SK-N-SH (cell line): ENCODE data around the gene UNC13B. TPM values are rescaled to one million over a fixed set of nuclear protein-coding genes. Genes with fewer than 3 reads are reported as not detected.

Source experiments
- CTCF ChIA-PET: fragments of 300-600, 350-600 bp; formaldehyde crosslinking; extraction: SDS; loops from one replicate; lab custom pipeline; 2021; lab: Yijun Ruan, JAX
- POLR2A ChIA-PET: fragments of 350-600 bp; sonication (Branson Sonifier 250); formaldehyde crosslinking; extraction: SDS; loops from one replicate; lab custom pipeline; 2020; ENCODE audit warnings: antibody characterized with exemption, inconsistent platforms; lab: Yijun Ruan, JAX
- DNase-seq: peaks from one replicate; pipeline ENCODE4 v3.0.0; 2012
- H2AFZ ChIP-seq: fragments of 200-600 bp; sonication (generic); 2 replicates; pipeline ENCODE4 v1.8.1; 2016; ENCODE audit warnings: antibody characterized with exemption, mild to moderate bottlenecking, low read depth
- H3F3A ChIP-seq: fragments of 200-600 bp; sonication (generic); replicated peaks from 2 replicates; pipeline ENCODE3; 2016; ENCODE audit warnings: antibody characterized with exemption, mild to moderate bottlenecking; ENCODE audit not compliant: insufficient read depth
- H3K27ac ChIP-seq, 2 experiments: fragments of 200-500 bp in 1 of 2; fragments of 200-600 bp in 1 of 2; sonication (Bioruptor generic) in 1 of 2; sonication (generic), shearing (Covaris generic) in 1 of 2; 2 replicates each; pipeline versions ENCODE4 v1.5.1 to v1.6.1; 2014 to 2016; ENCODE audit warnings: low read depth in 2 of 2, inconsistent platforms in 1 of 2, low read length in 1 of 2, mild to moderate bottlenecking in 1 of 2, mixed read lengths in 1 of 2
- H3K27me3 ChIP-seq: fragments of 200-600 bp; sonication (generic), shearing (Covaris generic); 2 replicates; pipeline ENCODE4 v1.6.1; 2016; ENCODE audit warnings: mixed run types; ENCODE audit not compliant: insufficient read depth
- H3K36me3 ChIP-seq, 2 experiments: fragments of 200-500 bp in 1 of 2; fragments of 200-600 bp in 1 of 2; sonication (Bioruptor generic) in 1 of 2; sonication (generic) in 1 of 2; replicated peaks in 1 of 2; 2 replicates each; pipeline versions ENCODE3 to v1.5.1; 2014 to 2016; ENCODE audit warnings: low read length in 1 of 2, mild to moderate bottlenecking in 1 of 2; ENCODE audit not compliant: insufficient read depth in 2 of 2, control insufficient read depth in 1 of 2
- H3K4me1 ChIP-seq, 2 experiments: fragments of 200-500 bp in 1 of 2; fragments of 200-600 bp in 1 of 2; sonication (Bioruptor generic) in 1 of 2; sonication (generic), shearing (Covaris generic) in 1 of 2; 2 replicates each; pipeline versions ENCODE4 v1.5.1 to v1.6.1; 2014 to 2016; ENCODE audit warnings: low read depth in 1 of 2, low read length in 1 of 2, mixed run types in 1 of 2; ENCODE audit not compliant: insufficient read depth in 2 of 2, control insufficient read depth in 1 of 2
- H3K4me2 ChIP-seq: fragments of 200-600 bp; sonication (generic), shearing (Covaris generic); 2 replicates; pipeline ENCODE4 v1.6.1; 2017; ENCODE audit warnings: mixed run types
- H3K4me3 ChIP-seq, 2 experiments: fragments of 200-500 bp in 1 of 2; fragments of 200-600 bp in 1 of 2; sonication (Bioruptor generic) in 1 of 2; sonication (generic), shearing (Covaris generic) in 1 of 2; 2 replicates each; pipeline versions ENCODE4 v1.5.1 to v1.8.1; 2014 to 2016; ENCODE audit warnings: low read depth in 2 of 2, inconsistent platforms in 1 of 2, low read length in 1 of 2, mild to moderate bottlenecking in 1 of 2, mixed read lengths in 1 of 2, moderate library complexity in 1 of 2
- H3K79me2 ChIP-seq: fragments of 200-600 bp; sonication (generic); 2 replicates; pipeline ENCODE4 v1.8.1; 2017; ENCODE audit warnings: mild to moderate bottlenecking; ENCODE audit not compliant: insufficient read depth
- H3K9ac ChIP-seq: fragments of 200-600 bp; sonication (generic); 2 replicates; pipeline ENCODE4 v1.6.1; 2017; ENCODE audit warnings: mixed run types
- H3K9me2 ChIP-seq: fragments of 200-600 bp; sonication (generic); 2 replicates; pipeline ENCODE4 v1.6.1; 2017; ENCODE audit warnings: mixed run types
- H3K9me3 ChIP-seq: fragments of 200-600 bp; sonication (generic); 2 replicates; pipeline ENCODE4 v1.6.1; 2017; ENCODE audit warnings: mixed run types, mild to moderate bottlenecking, moderate library complexity
- H4K20me1 ChIP-seq: fragments of 200-600 bp; sonication (generic); 2 replicates; pipeline ENCODE4 v1.6.1; 2017; ENCODE audit warnings: mild to moderate bottlenecking, mixed run types; ENCODE audit not compliant: insufficient read depth
- FOSL2 ChIP-seq: IDR thresholded peaks from 2 replicates; pipeline ENCODE4 v1.4.0; 2012; ENCODE audit warnings: low read depth, mild to moderate bottlenecking, moderate library complexity, borderline replicate concordance
- GABPA ChIP-seq: IDR thresholded peaks from 2 replicates; pipeline ENCODE4 v1.4.0; 2012; ENCODE audit warnings: low read depth, mild to moderate bottlenecking
- GATA2 ChIP-seq: sonication (generic); formaldehyde crosslinking; IDR thresholded peaks from 2 replicates; pipeline ENCODE4 v1.5.0; 2020; ENCODE audit warnings: mild to moderate bottlenecking, missing genetic modification reagents
- MEF2A ChIP-seq: IDR thresholded peaks from 2 replicates; pipeline ENCODE4 v1.4.0; 2012; ENCODE audit warnings: low read depth, borderline replicate concordance
- MXI1 ChIP-seq: IDR thresholded peaks from 2 replicates; pipeline ENCODE4 v1.6.1; 2012; ENCODE audit warnings: mild to moderate bottlenecking, low read depth, low read length, improper control_type of control experiment
- NRF1 ChIP-seq: IDR thresholded peaks from 2 replicates; pipeline ENCODE4 v1.6.1; 2012; ENCODE audit warnings: low read depth, mild to moderate bottlenecking, low read length
- POLR2AphosphoS5 ChIP-seq: IDR thresholded peaks from 2 replicates; pipeline ENCODE4 v1.6.1; 2012; ENCODE audit warnings: low read depth, low read length
- RAD21 ChIP-seq: IDR thresholded peaks from 2 replicates; pipeline ENCODE4 v1.6.1; 2012; ENCODE audit warnings: mild to moderate bottlenecking, low read length
- SIN3A ChIP-seq: IDR thresholded peaks from 2 replicates; pipeline ENCODE4 v1.6.1; 2012; ENCODE audit warnings: low read depth, mild to moderate bottlenecking, low read length, moderate library complexity, borderline replicate concordance
- SMC3 ChIP-seq: IDR thresholded peaks from 2 replicates; pipeline ENCODE4 v1.6.1; 2012; ENCODE audit warnings: low read depth, low read length, improper control_type of control experiment
- TAF1 ChIP-seq: IDR thresholded peaks from 2 replicates; pipeline ENCODE4 v1.6.1; 2012; ENCODE audit warnings: low read depth, mild to moderate bottlenecking, low read length, moderate library complexity, borderline replicate concordance
- TCF12 ChIP-seq: IDR thresholded peaks from 2 replicates; pipeline ENCODE4 v1.4.0; 2012
- TEAD4 ChIP-seq: IDR thresholded peaks from 2 replicates; pipeline ENCODE4 v1.4.0; 2012; ENCODE audit warnings: mild to moderate bottlenecking, borderline replicate concordance; ENCODE audit not compliant: insufficient read depth
- YY1 ChIP-seq: IDR thresholded peaks from 2 replicates; pipeline ENCODE4 v1.4.0; 2012; ENCODE audit warnings: low read depth, mild to moderate bottlenecking
- WGBS: methylation state at CpG from one replicate; pipeline ENCODE4 v1.1.6; 2017; ENCODE audit warnings: low lambda C conversion rate; 5-methylcytosine and 5-hydroxymethylcytosine counted together
- polyA plus RNA-seq, 3 experiments: library from polyadenylated mRNA; depleted of rRNA; stranded (reverse); fragments of >200 nt; gene quantifications; 2 replicates each; pipeline ENCODE4 v1.2.3, GENCODE V29; 2012
- TF ChIP-seq, protein P1 (sequence below): fragments of 150-350 bp; IDR thresholded peaks from 2 replicates; pipeline ENCODE4 v1.6.1; 2017; ENCODE audit warnings: antibody characterized with exemption, low read length, low read depth, borderline replicate concordance
- TF ChIP-seq, protein P2 (sequence below): IDR thresholded peaks from 2 replicates; pipeline ENCODE4 v1.4.0; 2012; ENCODE audit warnings: low read depth, borderline replicate concordance
- TF ChIP-seq, protein P3 (sequence below): IDR thresholded peaks from 2 replicates; pipeline ENCODE4 v1.4.0; 2012; ENCODE audit warnings: low read depth, borderline replicate concordance
- TF ChIP-seq, protein P4 (sequence below): IDR thresholded peaks from 2 replicates; pipeline ENCODE4 v1.4.0; 2012; ENCODE audit warnings: low read depth

Gene UNC13B
- polyA plus RNA-seq, 1 of the 3 experiments (the other 2 are of a cell fraction) = 8.1 TPM

DNA sequence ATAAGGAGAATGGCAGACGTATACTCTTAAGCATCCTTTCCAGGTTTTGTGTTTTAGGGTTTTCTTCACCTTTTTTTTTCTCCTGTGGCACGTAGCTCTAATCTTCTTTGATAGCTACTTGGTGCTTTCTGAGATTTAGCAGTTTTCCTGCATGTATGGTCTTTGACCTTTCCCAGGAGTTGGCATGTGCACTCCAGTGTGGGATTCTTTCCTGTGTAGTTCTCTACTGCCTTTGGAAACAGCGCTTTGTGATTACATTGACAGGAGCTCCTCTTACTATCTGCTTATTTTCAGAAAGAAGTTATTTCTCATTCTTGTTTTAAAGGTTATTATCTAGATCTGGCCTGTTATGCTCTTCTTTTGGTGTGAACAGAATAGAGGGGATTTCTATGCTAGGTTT is 65.5 kb downstream of the UNC13B start:
- no peak for DNase-seq
- H3F3A ChIP-seq = no peaks in the 10 kb centered on the region
- no peaks in the 10 kb centered on the region; a peak in 1 of 4 replicates for H3K4me1 ChIP-seq
- no peaks in the 10 kb centered on the region for H4K20me1 ChIP-seq
- no peak overlapping the region for H2AFZ ChIP-seq
- CTCF ChIA-PET = interaction anchor here (1.4 kb wide), 1 partner anchor 32 kb away, joined by 5 read pairs; no protein-coding TSS in a partner anchor
- POLR2A ChIA-PET = no interaction called here
- H3K9me2 ChIP-seq = no peaks in the 10 kb centered on the region
- H3K79me2 ChIP-seq = no peaks in the 10 kb centered on the region
- no peaks in the 10 kb centered on the region for H3K9me3 ChIP-seq
- TF ChIP-seq MEF2A (no peak), YY1 (no peak), TCF12 (no peak), MXI1 (no peak), GABPA (no peak), GATA2 (no peak), RAD21 (no peak), FOSL2 (no peak), TEAD4 (no peak), TAF1 (no peak), NRF1 (no peak), SIN3A (no peak), SMC3 (no peak), POLR2AphosphoS5 (no peak)
- TF ChIP-seq, protein P1, sequence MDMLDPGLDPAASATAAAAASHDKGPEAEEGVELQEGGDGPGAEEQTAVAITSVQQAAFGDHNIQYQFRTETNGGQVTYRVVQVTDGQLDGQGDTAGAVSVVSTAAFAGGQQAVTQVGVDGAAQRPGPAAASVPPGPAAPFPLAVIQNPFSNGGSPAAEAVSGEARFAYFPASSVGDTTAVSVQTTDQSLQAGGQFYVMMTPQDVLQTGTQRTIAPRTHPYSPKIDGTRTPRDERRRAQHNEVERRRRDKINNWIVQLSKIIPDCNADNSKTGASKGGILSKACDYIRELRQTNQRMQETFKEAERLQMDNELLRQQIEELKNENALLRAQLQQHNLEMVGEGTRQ = no peak
- TF ChIP-seq, protein P2, sequence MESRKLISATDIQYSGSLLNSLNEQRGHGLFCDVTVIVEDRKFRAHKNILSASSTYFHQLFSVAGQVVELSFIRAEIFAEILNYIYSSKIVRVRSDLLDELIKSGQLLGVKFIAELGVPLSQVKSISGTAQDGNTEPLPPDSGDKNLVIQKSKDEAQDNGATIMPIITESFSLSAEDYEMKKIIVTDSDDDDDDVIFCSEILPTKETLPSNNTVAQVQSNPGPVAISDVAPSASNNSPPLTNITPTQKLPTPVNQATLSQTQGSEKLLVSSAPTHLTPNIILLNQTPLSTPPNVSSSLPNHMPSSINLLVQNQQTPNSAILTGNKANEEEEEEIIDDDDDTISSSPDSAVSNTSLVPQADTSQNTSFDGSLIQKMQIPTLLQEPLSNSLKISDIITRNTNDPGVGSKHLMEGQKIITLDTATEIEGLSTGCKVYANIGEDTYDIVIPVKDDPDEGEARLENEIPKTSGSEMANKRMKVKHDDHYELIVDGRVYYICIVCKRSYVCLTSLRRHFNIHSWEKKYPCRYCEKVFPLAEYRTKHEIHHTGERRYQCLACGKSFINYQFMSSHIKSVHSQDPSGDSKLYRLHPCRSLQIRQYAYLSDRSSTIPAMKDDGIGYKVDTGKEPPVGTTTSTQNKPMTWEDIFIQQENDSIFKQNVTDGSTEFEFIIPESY = no peak
- TF ChIP-seq, protein P3, sequence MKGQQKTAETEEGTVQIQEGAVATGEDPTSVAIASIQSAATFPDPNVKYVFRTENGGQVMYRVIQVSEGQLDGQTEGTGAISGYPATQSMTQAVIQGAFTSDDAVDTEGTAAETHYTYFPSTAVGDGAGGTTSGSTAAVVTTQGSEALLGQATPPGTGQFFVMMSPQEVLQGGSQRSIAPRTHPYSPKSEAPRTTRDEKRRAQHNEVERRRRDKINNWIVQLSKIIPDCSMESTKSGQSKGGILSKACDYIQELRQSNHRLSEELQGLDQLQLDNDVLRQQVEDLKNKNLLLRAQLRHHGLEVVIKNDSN = no peak
- TF ChIP-seq, protein P4, sequence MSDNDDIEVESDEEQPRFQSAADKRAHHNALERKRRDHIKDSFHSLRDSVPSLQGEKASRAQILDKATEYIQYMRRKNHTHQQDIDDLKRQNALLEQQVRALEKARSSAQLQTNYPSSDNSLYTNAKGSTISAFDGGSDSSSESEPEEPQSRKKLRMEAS = no peak
- no peaks in the 10 kb centered on the region for H3K36me3 ChIP-seq
- H3K27me3 ChIP-seq = no peaks in the 10 kb centered on the region
- no peak overlapping the region for H3K4me2 ChIP-seq
- no peak overlapping the region for H3K9ac ChIP-seq
- no peak overlapping the region for H3K4me3 ChIP-seq
- no peak overlapping the region for H3K27ac ChIP-seq
- 66% methylated on average over 3 of the region's 3 CpGs for WGBS
